IMR-90 (cell line): ENCODE measurements around the gene TPP1. TPM values are rescaled to one million over a fixed set of nuclear protein-coding genes. Genes with fewer than 3 reads are reported as not detected.

Experiments used
- ATAC-seq: fragments of 200-7000 bp; cut with Tn5 transposase; 2 replicates; pipeline ENCODE4 v1.9.1; 2020; ENCODE audit warnings: low read depth, mild to moderate bottlenecking, moderate library complexity
- BruUV-seq: library from RNA; stranded (reverse); fragments of 400-500 nt; replicated peaks from 2 replicates; lab custom pipeline; 2021; lab: Mats Ljungman, UMichigan
- CTCF ChIA-PET: fragments of 300-600 bp; formaldehyde crosslinking; extraction: SDS; loops from one replicate; lab custom pipeline; 2021; ENCODE audit warnings: antibody characterized with exemption; lab: Yijun Ruan, JAX
- POLR2A ChIA-PET: fragments of 300-600 bp; sonication (Branson Sonifier 250); formaldehyde crosslinking; loops from one replicate; lab custom pipeline; 2022; ENCODE audit warnings: antibody characterized with exemption; ENCODE audit not compliant: unreplicated experiment; lab: Charles Lee
- DNase-seq: peaks from one replicate; pipeline ENCODE4 v3.0.0; 2013
- H2AFZ ChIP-seq: replicated peaks from 2 replicates; pipeline ENCODE3; 2013; ENCODE audit warnings: low read length, mild to moderate bottlenecking; ENCODE audit not compliant: poor library complexity
- H2AK5ac ChIP-seq: 2 replicates; pipeline ENCODE4 v1.6.1; 2013; ENCODE audit warnings: low read depth, low read length, inconsistent platforms
- H2AK9ac ChIP-seq: replicated peaks from 2 replicates; pipeline ENCODE3; 2013; ENCODE audit warnings: mild to moderate bottlenecking, low read depth, low read length, moderate library complexity; ENCODE audit not compliant: poor library complexity
- H2BK120ac ChIP-seq: 2 replicates; pipeline ENCODE4 v1.6.1; 2013; ENCODE audit warnings: low read depth, low read length, inconsistent platforms
- H2BK15ac ChIP-seq: 3 replicates; pipeline ENCODE4 v1.6.1; 2013; ENCODE audit warnings: low read depth, low read length, inconsistent platforms
- H2BK20ac ChIP-seq: 2 replicates; pipeline ENCODE4 v1.6.1; 2013; ENCODE audit warnings: low read depth, mild to moderate bottlenecking, inconsistent platforms, low read length, moderate library complexity
- H2BK5ac ChIP-seq: 2 replicates; pipeline ENCODE4 v1.6.1; 2013; ENCODE audit warnings: mild to moderate bottlenecking, low read depth, low read length, inconsistent platforms; ENCODE audit not compliant: poor library complexity, severe bottlenecking
- H3K14ac ChIP-seq: replicated peaks from 2 replicates; pipeline ENCODE4 v1.6.1; 2013; ENCODE audit warnings: low read depth, low read length, inconsistent platforms
- H3K18ac ChIP-seq: 2 replicates; pipeline ENCODE4 v1.6.1; 2013; ENCODE audit warnings: low read depth, low read length, control low read depth
- H3K23ac ChIP-seq: 2 replicates; pipeline ENCODE4 v1.6.1; 2013; ENCODE audit warnings: low read depth, low read length, inconsistent platforms
- H3K27ac ChIP-seq: 2 replicates; pipeline ENCODE4 v1.5.1; 2013; ENCODE audit warnings: mild to moderate bottlenecking, control low read depth, low read length; ENCODE audit not compliant: insufficient read depth
- H3K27me3 ChIP-seq: 2 replicates; pipeline ENCODE4 v1.6.1; 2013; ENCODE audit warnings: low read length; ENCODE audit not compliant: control insufficient read depth, insufficient read depth
- H3K36me3 ChIP-seq: 2 replicates; pipeline ENCODE4 v1.6.1; 2013; ENCODE audit warnings: low read length, mixed read lengths; ENCODE audit not compliant: control insufficient read depth, insufficient read depth
- H3K4ac ChIP-seq: 2 replicates; pipeline ENCODE4 v1.6.1; 2013; ENCODE audit warnings: low read depth, low read length, inconsistent platforms
- H3K4me1 ChIP-seq: 2 replicates; pipeline ENCODE4 v1.6.1; 2013; ENCODE audit warnings: low read length, mixed read lengths; ENCODE audit not compliant: control insufficient read depth, insufficient read depth
- H3K4me2 ChIP-seq: 2 replicates; pipeline ENCODE4 v1.6.1; 2013; ENCODE audit warnings: low read depth, mild to moderate bottlenecking, control low read depth, low read length, moderate library complexity
- H3K4me3 ChIP-seq: 2 replicates; pipeline ENCODE4 v1.5.1; 2013; ENCODE audit warnings: low read depth, mild to moderate bottlenecking, control low read depth, low read length, moderate library complexity; ENCODE audit not compliant: insufficient read depth
- H3K56ac ChIP-seq: 2 replicates; pipeline ENCODE4 v1.6.1; 2013; ENCODE audit warnings: low read length, inconsistent platforms; ENCODE audit not compliant: insufficient read depth; ENCODE audit errors: extremely low read depth
- H3K79me1 ChIP-seq, 2 experiments: 2 replicates each; pipeline ENCODE4 v1.6.1; 2013; ENCODE audit warnings: low read length in 2 of 2, inconsistent platforms in 1 of 2, low read depth in 1 of 2
- H3K9ac ChIP-seq: 2 replicates; pipeline ENCODE4 v1.6.1; 2013; ENCODE audit warnings: low read depth, low read length, control low read depth
- H3K9me1 ChIP-seq: 2 replicates; pipeline ENCODE4 v1.6.1; 2013; ENCODE audit warnings: low read length, inconsistent platforms; ENCODE audit not compliant: insufficient read depth
- H3K9me3 ChIP-seq: 2 replicates; pipeline ENCODE4 v1.6.1; 2013; ENCODE audit warnings: low read length; ENCODE audit not compliant: control insufficient read depth, insufficient read depth
- H4K20me1 ChIP-seq: 2 replicates; pipeline ENCODE4 v1.6.1; 2013; ENCODE audit warnings: low read length, inconsistent platforms; ENCODE audit not compliant: insufficient read depth
- H4K5ac ChIP-seq: 2 replicates; pipeline ENCODE4 v1.6.1; 2013; ENCODE audit warnings: mild to moderate bottlenecking, low read depth, low read length, control low read depth
- H4K8ac ChIP-seq, 2 experiments: 2 replicates each; pipeline ENCODE4 v1.6.1; 2013; ENCODE audit warnings: low read depth in 2 of 2, low read length in 2 of 2, control low read depth in 1 of 2, inconsistent platforms in 1 of 2
- H4K91ac ChIP-seq: 2 replicates; pipeline ENCODE4 v1.6.1; 2013; ENCODE audit warnings: low read depth, low read length, inconsistent platforms; ENCODE audit not compliant: insufficient read depth
- BHLHE40 ChIP-seq: fragments of 150-350 bp; IDR thresholded peaks from 2 replicates; pipeline ENCODE4 v1.6.1; 2016; ENCODE audit warnings: mild to moderate bottlenecking, low read depth, low read length
- CEBPB ChIP-seq: IDR thresholded peaks from 2 replicates; pipeline ENCODE4 v1.6.1; 2012; ENCODE audit warnings: low read depth, low read length, improper control_type of control experiment
- CHD1 ChIP-seq: IDR thresholded peaks from 2 replicates; pipeline ENCODE4 v1.6.1; 2012; ENCODE audit warnings: low read depth, low read length, improper control_type of control experiment
- CTCF ChIP-seq: conservative IDR thresholded peaks from 2 replicates; pipeline ENCODE4 v1.5.1; 2012; ENCODE audit warnings: mild to moderate bottlenecking, low read depth, low read length, improper control_type of control experiment
- ELK1 ChIP-seq: fragments of 150-350 bp; IDR thresholded peaks from 2 replicates; pipeline ENCODE4 v1.6.1; 2016; ENCODE audit warnings: low read depth, mild to moderate bottlenecking, low read length, moderate library complexity, borderline replicate concordance
- FOS ChIP-seq: fragments of 150-350 bp; IDR thresholded peaks from 2 replicates; pipeline ENCODE4 v1.6.1; 2016; ENCODE audit warnings: low read depth, low read length
- MAFK ChIP-seq: IDR thresholded peaks from 2 replicates; pipeline ENCODE4 v1.6.1; 2012; ENCODE audit warnings: low read depth, low read length, improper control_type of control experiment
- MAZ ChIP-seq: IDR thresholded peaks from 2 replicates; pipeline ENCODE4 v1.6.1; 2012; ENCODE audit warnings: low read depth, mild to moderate bottlenecking, low read length, improper control_type of control experiment, moderate library complexity, borderline replicate concordance
- MXI1 ChIP-seq: IDR thresholded peaks from 2 replicates; pipeline ENCODE4 v1.6.1; 2012; ENCODE audit warnings: low read depth, mild to moderate bottlenecking, low read length, moderate library complexity, borderline replicate concordance
- NFE2L2 ChIP-seq: fragments of 150-350 bp; IDR thresholded peaks from 2 replicates; pipeline ENCODE4 v1.6.1; 2016; ENCODE audit warnings: low read depth, mild to moderate bottlenecking, low read length
- POLR2A ChIP-seq: IDR thresholded peaks from 2 replicates; pipeline ENCODE4 v1.6.1; 2012; ENCODE audit warnings: mild to moderate bottlenecking, low read depth, low read length
- RAD21 ChIP-seq: IDR thresholded peaks from 2 replicates; pipeline ENCODE4 v1.6.1; 2012; ENCODE audit warnings: low read length, improper control_type of control experiment
- RCOR1 ChIP-seq: IDR thresholded peaks from 2 replicates; pipeline ENCODE4 v1.6.1; 2012; ENCODE audit warnings: mild to moderate bottlenecking, low read length, improper control_type of control experiment; ENCODE audit not compliant: insufficient replicate concordance
- RFX5 ChIP-seq: IDR thresholded peaks from 2 replicates; pipeline ENCODE4 v1.8.0; 2012; ENCODE audit warnings: low read depth, mild to moderate bottlenecking, low read length, moderate library complexity
- SMC3 ChIP-seq: fragments of 150-350 bp; IDR thresholded peaks from 2 replicates; pipeline ENCODE4 v1.6.1; 2016; ENCODE audit warnings: low read depth, mild to moderate bottlenecking, antibody characterized with exemption, low read length, moderate library complexity
- USF2 ChIP-seq: fragments of 150-350 bp; IDR thresholded peaks from 2 replicates; pipeline ENCODE4 v1.6.1; 2017; ENCODE audit warnings: mild to moderate bottlenecking, antibody characterized with exemption, low read length, low read depth
- WGBS, 2 experiments: methylation state at CpG; one replicate each; pipeline versions ENCODE4 v1.1.5 to v1.1.7; 2013; ENCODE audit warnings: missing lambda C conversion rate in 2 of 2; ENCODE audit not compliant: insufficient read length in 1 of 2; ENCODE audit errors: extremely low coverage in 2 of 2; 5-methylcytosine and 5-hydroxymethylcytosine counted together
- dilution Hi-C: fragments of 300-500 bp; cut with HindIII; formaldehyde crosslinking; loops from one replicate; pipeline ENCODE4 v1.14.3; 2018; ENCODE audit warnings: low sequenced_read_pairs; ENCODE audit not compliant: unreplicated experiment
- in situ Hi-C: fragments of 300-500 bp; cut with MboI; formaldehyde crosslinking; loops from 3 replicates; pipeline ENCODE4 v1.14.3; 2019; ENCODE audit warnings: low sequenced_read_pairs, inconsistent platforms, mixed read lengths
- intact Hi-C: fragments of 100-400 bp; cut with micrococcal nuclease; formaldehyde crosslinking; loops from 2 replicates; pipeline ENCODE4 v1.10.0; 2022
- polyA plus RNA-seq, 3 experiments: library from polyadenylated mRNA; depleted of rRNA; stranded (reverse); fragments of >200 nt; gene quantifications; 2 replicates each; pipeline ENCODE4 v1.2.3, GENCODE V29; 2012; ENCODE audit warnings: low replicate concordance in 1 of 3
- total RNA-seq: library from RNA; depleted of rRNA; stranded (reverse); fragments of >200 nt; gene quantifications from 2 replicates; pipeline ENCODE4 v1.2.3, GENCODE V29; 2012

TPP1 gene
- total and polyA plus RNA-seq, 2 of the 4 experiments (the other 2 are of a cell fraction) = 33.5 to 108 TPM

GRCh38 chr11:6630632-6631291 is 11.5 kb upstream of the TPP1 start:
- H3K27me3 ChIP-seq = no peaks in the 10 kb centered on the region
- no peaks in the 10 kb centered on the region for H3K9me3 ChIP-seq
- H2BK20ac ChIP-seq = no peak overlapping the region
- no peak overlapping the region for H4K91ac ChIP-seq
- no peak overlapping the region for H3K9ac ChIP-seq
- ATAC-seq (no peak), DNase-seq (no peak)
- peaks cover 4% of the 10 kb centered on the region; the same call in 1 of the 2 replicates for H4K20me1 ChIP-seq
- WGBS, 2 experiments = 89% methylated on average over 18 of the region's 28 CpGs; no CpG with 5 or more reads in 1 of the 2 experiments
- no peak overlapping the region for H3K4me2 ChIP-seq
- no peaks in the 10 kb centered on the region for H3K79me1 ChIP-seq
- ChIA-PET POLR2A (no interaction called here), CTCF (interaction anchor here (0.9 kb wide), 1 partner anchor 10 kb away, joined by 3 read pairs; no protein-coding TSS in a partner anchor)
- no peak overlapping the region for H3K4ac ChIP-seq
- intact Hi-C loops = no loop called here
- no TSS peak for BruUV-seq
- H2AFZ ChIP-seq = no peak overlapping the region
- dilution Hi-C loops = no loop called here
- no peak overlapping the region for H4K8ac ChIP-seq
- no peak overlapping the region for H3K27ac ChIP-seq
- no peak overlapping the region for H2BK15ac ChIP-seq
- peaks cover 62% of the 10 kb centered on the region for H3K36me3 ChIP-seq
- TF ChIP-seq MXI1 = no peak
- TF ChIP-seq NFE2L2 = no peak
- TF ChIP-seq CEBPB = no peak
- TF ChIP-seq CHD1 = no peak
- TF ChIP-seq RCOR1 = no peak
- no peak for TF ChIP-seq FOS
- no peak for TF ChIP-seq POLR2A
- TF ChIP-seq CTCF = no peak
- TF ChIP-seq ELK1 = no peak
- TF ChIP-seq MAFK = no peak
- TF ChIP-seq USF2 = no peak
- no peak for TF ChIP-seq MAZ
- TF ChIP-seq RFX5 = no peak
- TF ChIP-seq RAD21 = no peak
- TF ChIP-seq BHLHE40 = no peak
- TF ChIP-seq SMC3 = no peak
- H3K56ac ChIP-seq = no peak overlapping the region
- no peak overlapping the region for H2AK5ac ChIP-seq
- in situ Hi-C loops = no loop called here
- H3K14ac ChIP-seq = no peak overlapping the region
- no peak overlapping the region for H3K4me3 ChIP-seq
- no peak overlapping the region for H3K23ac ChIP-seq
- H4K5ac ChIP-seq = no peak overlapping the region
- H2BK5ac ChIP-seq = no peak overlapping the region
- no peaks in the 10 kb centered on the region for H3K9me1 ChIP-seq
- no peak overlapping the region for H3K18ac ChIP-seq
- no peak overlapping the region for H2AK9ac ChIP-seq
- peaks cover 6% of the 10 kb centered on the region for H3K4me1 ChIP-seq
- no peak overlapping the region for H2BK120ac ChIP-seq
